GM12892 (cell line): Measurements from ENCODE around the gene GLRX3.

Experiments used
- POLR2A ChIP-seq: IDR thresholded peaks from 2 replicates; pipeline ENCODE4 v1.6.1; 2011; ENCODE audit warnings: low read depth, low read length, control low read depth
- POLR2AphosphoS5 ChIP-seq: IDR thresholded peaks from 2 replicates; pipeline ENCODE4 v1.6.1; 2011; ENCODE audit warnings: low read depth, low read length, control low read depth
- TAF1 ChIP-seq: IDR thresholded peaks from 2 replicates; pipeline ENCODE4 v1.6.1; 2011; ENCODE audit warnings: low read depth, mild to moderate bottlenecking, control low read depth, low read length, borderline replicate concordance

GRCh38 chr10:130226012-130226411 lies 89.8 kb downstream of the GLRX3 start:
- TF ChIP-seq TAF1 (no peak), POLR2A (no peak), POLR2AphosphoS5 (no peak)
